ENCODE data around the gene SCP2. TPM values are rescaled to one million over a fixed set of nuclear protein-coding genes. Genes with fewer than 3 reads are reported as not detected.
A peak's percentile ranks its signal among the peaks of the same experiment; 100 is the strongest.

SCP2 gene
- total RNA-seq, 2 donors from 2014 or later: 69.3 to 99.4 TPM

DNA sequence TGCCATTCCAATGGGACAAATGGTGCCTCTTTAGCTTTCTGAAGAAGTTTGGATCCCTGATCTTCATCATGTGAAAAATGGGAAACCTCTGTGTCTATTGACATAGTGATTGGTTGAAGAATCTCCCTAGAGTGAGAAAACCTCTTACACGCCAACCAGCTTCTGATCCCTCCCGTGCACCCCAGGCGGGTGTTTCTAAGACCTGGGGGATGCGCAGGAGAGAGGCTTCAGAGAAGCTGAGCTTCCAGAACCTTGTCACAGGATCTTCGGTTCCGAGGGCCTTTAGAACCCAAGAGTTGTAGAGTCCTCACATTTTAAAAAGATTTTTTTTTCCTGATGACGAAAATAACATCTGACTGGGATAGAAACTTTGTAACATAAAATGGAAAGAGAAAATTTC lies 146.2 kb downstream of the SCP2 start:
- H3K27ac ChIP-seq (ENCODE audit: low read depth, low read length): no peak overlapping the region
- Mint-ChIP-seq H3K4me3 (no peak overlapping the region), H3K27me3 (ENCODE audit: insufficient read depth) (peaks cover 11% of the 10 kb centered on the region), H3K27ac (no peak overlapping the region), H3K4me1 (no peaks in the 10 kb centered on the region), H3K9me3 (no peaks in the 10 kb centered on the region), H3K36me3 (ENCODE audit: low read depth) (no peaks in the 10 kb centered on the region)
- TF ChIP-seq, protein P1, sequence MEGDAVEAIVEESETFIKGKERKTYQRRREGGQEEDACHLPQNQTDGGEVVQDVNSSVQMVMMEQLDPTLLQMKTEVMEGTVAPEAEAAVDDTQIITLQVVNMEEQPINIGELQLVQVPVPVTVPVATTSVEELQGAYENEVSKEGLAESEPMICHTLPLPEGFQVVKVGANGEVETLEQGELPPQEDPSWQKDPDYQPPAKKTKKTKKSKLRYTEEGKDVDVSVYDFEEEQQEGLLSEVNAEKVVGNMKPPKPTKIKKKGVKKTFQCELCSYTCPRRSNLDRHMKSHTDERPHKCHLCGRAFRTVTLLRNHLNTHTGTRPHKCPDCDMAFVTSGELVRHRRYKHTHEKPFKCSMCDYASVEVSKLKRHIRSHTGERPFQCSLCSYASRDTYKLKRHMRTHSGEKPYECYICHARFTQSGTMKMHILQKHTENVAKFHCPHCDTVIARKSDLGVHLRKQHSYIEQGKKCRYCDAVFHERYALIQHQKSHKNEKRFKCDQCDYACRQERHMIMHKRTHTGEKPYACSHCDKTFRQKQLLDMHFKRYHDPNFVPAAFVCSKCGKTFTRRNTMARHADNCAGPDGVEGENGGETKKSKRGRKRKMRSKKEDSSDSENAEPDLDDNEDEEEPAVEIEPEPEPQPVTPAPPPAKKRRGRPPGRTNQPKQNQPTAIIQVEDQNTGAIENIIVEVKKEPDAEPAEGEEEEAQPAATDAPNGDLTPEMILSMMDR (conservative IDR thresholded peaks at IDR 0.05): no peak
- H3K36me3 ChIP-seq (ENCODE audit: control insufficient read depth, insufficient read depth, low read length): no peaks in the 10 kb centered on the region
- WGBS, 2 experiments (ENCODE audit: insufficient coverage in 1 of 2, insufficient read length in 1 of 2): 94 to 97% methylated on average over 6 to 7 of the region's 7 CpGs
- H3K4me3 ChIP-seq (ENCODE audit: low read length): no peak overlapping the region
- DNase-seq: peak; percentile 12
- no peaks in the 10 kb centered on the region for H3K9me3 ChIP-seq (ENCODE audit: control insufficient read depth, low read length)
- peaks cover 2% of the 10 kb centered on the region for H3K4me1 ChIP-seq (ENCODE audit: control insufficient read depth, insufficient read depth, low read length)
- no peak overlapping the region for H3K9ac ChIP-seq (ENCODE audit: extremely low read depth, low read length, poor library complexity, severe bottlenecking)
- H3K27me3 ChIP-seq (ENCODE audit: control insufficient read depth, insufficient read depth, low read length, poor library complexity, severe bottlenecking): peaks cover 6% of the 10 kb centered on the region

- TF ChIP-seq, protein P1 (conservative IDR thresholded peaks at IDR 0.05): no peak
- Mint-ChIP-seq H3K4me3 (no peak overlapping the region), H3K9me3 (no peaks in the 10 kb centered on the region), H3K4me1 (no peaks in the 10 kb centered on the region), H3K36me3 (ENCODE audit: low read depth) (no peaks in the 10 kb centered on the region), H3K27me3 (ENCODE audit: insufficient read depth) (peaks cover 11% of the 10 kb centered on the region), H3K27ac (no peak overlapping the region)
- WGBS, 2 experiments (ENCODE audit: insufficient coverage in 1 of 2, insufficient read length in 1 of 2): 94 to 100% methylated on average over 4 to 10 of the region's 10 CpGs
- Histone ChIP-seq H3K9me3 (ENCODE audit: control insufficient read depth, low read length) (no peaks in the 10 kb centered on the region), H3K9ac (ENCODE audit: extremely low read depth, low read length, poor library complexity, severe bottlenecking) (no peak overlapping the region), H3K4me3 (ENCODE audit: low read length) (no peak overlapping the region), H3K27me3 (ENCODE audit: control insufficient read depth, insufficient read depth, low read length, poor library complexity, severe bottlenecking) (peaks cover 6% of the 10 kb centered on the region), H3K4me1 (ENCODE audit: control insufficient read depth, insufficient read depth, low read length) (no peaks in the 10 kb centered on the region), H3K27ac (ENCODE audit: low read depth, low read length) (no peak overlapping the region), H3K36me3 (ENCODE audit: control insufficient read depth, insufficient read depth, low read length) (no peaks in the 10 kb centered on the region)
- DNase-seq: peak; percentile 35
These were observed 146.8 kb downstream of the SCP2 start for GRCh38 chr1:53073868-53074311.

- H3K36me3 ChIP-seq (ENCODE audit: control insufficient read depth, insufficient read depth, low read length): no peaks in the 10 kb centered on the region
- H3K27me3 ChIP-seq (ENCODE audit: control insufficient read depth, insufficient read depth, low read length, poor library complexity, severe bottlenecking): peaks cover 6% of the 10 kb centered on the region
- TF ChIP-seq, protein P1 (conservative IDR thresholded peaks at IDR 0.05): no peak
- H3K9me3 ChIP-seq (ENCODE audit: control insufficient read depth, low read length): no peaks in the 10 kb centered on the region
- no peaks in the 10 kb centered on the region for H3K4me1 ChIP-seq (ENCODE audit: control insufficient read depth, insufficient read depth, low read length)
- peak; percentile 30 for DNase-seq
- 88 to 90% methylated on average over 1 to 8 of the region's 8 CpGs for WGBS, 2 experiments (ENCODE audit: insufficient coverage in 1 of 2, insufficient read length in 1 of 2)
- H3K9ac ChIP-seq (ENCODE audit: extremely low read depth, low read length, poor library complexity, severe bottlenecking): no peak overlapping the region
- Mint-ChIP-seq H3K27me3 (ENCODE audit: insufficient read depth) (peaks cover 16% of the 10 kb centered on the region), H3K4me3 (no peak overlapping the region), H3K9me3 (no peaks in the 10 kb centered on the region), H3K4me1 (no peaks in the 10 kb centered on the region), H3K27ac (no peak overlapping the region), H3K36me3 (ENCODE audit: low read depth) (no peaks in the 10 kb centered on the region)
- H3K27ac ChIP-seq (ENCODE audit: low read depth, low read length): no peak overlapping the region
- no peak overlapping the region for H3K4me3 ChIP-seq (ENCODE audit: low read length)
These were observed 147.5 kb downstream of the SCP2 start for GRCh38 chr1:53074313-53075154.

Data from endodermal cell (in vitro differentiated cells).